ENCODE results near the gene SFMBT1. TPM values are rescaled to one million over a fixed set of nuclear protein-coding genes. Genes with fewer than 3 reads are reported as not detected.

The SFMBT1 gene
- total RNA-seq, 2 donors from 2014 or later = 6.9 to 17.6 TPM

DNA sequence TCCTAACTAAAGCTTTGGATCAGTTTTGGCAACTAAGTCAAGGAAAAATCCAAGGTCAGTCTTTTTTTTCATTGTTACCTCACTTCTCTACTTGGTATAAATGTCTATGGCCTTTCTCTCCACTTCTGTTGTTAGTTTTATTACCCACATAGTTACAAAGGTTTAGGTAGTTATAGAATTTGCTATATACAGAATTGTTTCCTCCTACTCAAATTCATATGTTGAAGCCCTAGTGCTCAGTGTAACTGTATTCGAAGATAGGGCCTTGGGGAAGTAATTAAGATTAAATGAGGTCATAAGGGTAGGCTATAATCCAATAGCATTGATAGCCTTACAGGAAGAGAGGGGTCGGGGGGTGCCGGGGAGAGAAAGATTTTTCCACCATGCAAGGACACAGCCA lies 128.8 kb downstream of the SFMBT1 start:
- H3K36me3 ChIP-seq (replicated peaks in 1 of 2; ENCODE audit: insufficient read depth in 1 of 2, low read depth in 2 of 2) = peaks cover 0 to 7% of the 10 kb centered on the region in 2 donors
- no peaks in the 10 kb centered on the region for H3K27me3 ChIP-seq
- no peak for DNase-seq
- TF ChIP-seq POLR2A (IDR thresholded peaks at IDR 0.05) = no peak
- TF ChIP-seq, protein P1, sequence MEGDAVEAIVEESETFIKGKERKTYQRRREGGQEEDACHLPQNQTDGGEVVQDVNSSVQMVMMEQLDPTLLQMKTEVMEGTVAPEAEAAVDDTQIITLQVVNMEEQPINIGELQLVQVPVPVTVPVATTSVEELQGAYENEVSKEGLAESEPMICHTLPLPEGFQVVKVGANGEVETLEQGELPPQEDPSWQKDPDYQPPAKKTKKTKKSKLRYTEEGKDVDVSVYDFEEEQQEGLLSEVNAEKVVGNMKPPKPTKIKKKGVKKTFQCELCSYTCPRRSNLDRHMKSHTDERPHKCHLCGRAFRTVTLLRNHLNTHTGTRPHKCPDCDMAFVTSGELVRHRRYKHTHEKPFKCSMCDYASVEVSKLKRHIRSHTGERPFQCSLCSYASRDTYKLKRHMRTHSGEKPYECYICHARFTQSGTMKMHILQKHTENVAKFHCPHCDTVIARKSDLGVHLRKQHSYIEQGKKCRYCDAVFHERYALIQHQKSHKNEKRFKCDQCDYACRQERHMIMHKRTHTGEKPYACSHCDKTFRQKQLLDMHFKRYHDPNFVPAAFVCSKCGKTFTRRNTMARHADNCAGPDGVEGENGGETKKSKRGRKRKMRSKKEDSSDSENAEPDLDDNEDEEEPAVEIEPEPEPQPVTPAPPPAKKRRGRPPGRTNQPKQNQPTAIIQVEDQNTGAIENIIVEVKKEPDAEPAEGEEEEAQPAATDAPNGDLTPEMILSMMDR (IDR thresholded peaks at IDR 0.05) = no peak
- no peak for ATAC-seq
- no peak overlapping the region for H3K27ac ChIP-seq
- WGBS, 2 donors = 31 to 39% methylated on average over 3 of the region's 3 CpGs
- intact Hi-C loops (cut with DNase I) = no loop called here
- H3K9me3 ChIP-seq = no peaks in the 10 kb centered on the region
- H3K4me1 ChIP-seq = peaks cover 17% of the 10 kb centered on the region
- H3K4me3 ChIP-seq = no peak overlapping the region

DNA sequence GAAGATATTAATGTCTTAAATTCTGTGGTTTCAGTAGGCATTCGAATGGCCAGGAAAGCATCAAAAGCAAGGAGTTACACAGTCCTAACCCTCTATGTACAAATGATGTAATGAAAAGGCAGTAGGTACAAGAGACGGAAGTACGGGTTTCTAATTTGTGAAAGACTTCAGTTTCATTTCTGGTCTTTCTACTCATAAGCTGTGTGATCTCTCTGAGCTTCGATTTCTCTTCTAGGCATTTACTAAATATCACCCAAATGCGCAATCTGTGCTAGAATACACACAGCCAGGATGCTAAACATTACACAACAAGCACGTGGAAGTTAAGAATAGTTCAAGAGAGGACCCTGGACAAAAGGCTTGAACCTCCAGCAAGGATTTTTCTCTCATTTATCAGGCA lies 130.6 kb downstream of the SFMBT1 start:
- Histone ChIP-seq H3K4me1 (peaks cover 33% of the 10 kb centered on the region), H3K27ac (no peak overlapping the region), H3K27me3 (no peaks in the 10 kb centered on the region), H3K36me3 (replicated peaks in 1 of 2; ENCODE audit: insufficient read depth in 1 of 2, low read depth in 2 of 2) (peaks cover 0 to 7% of the 10 kb centered on the region in 2 donors), H3K4me3 (no peak overlapping the region), H3K9me3 (no peaks in the 10 kb centered on the region)
- TF ChIP-seq, protein P1 (IDR thresholded peaks at IDR 0.05) = no peak
- no peak for TF ChIP-seq POLR2A (IDR thresholded peaks at IDR 0.05)
- 80 to 83% methylated on average over 6 of the region's 6 CpGs for WGBS, 2 donors
- ATAC-seq (no peak), DNase-seq (no peak)
- intact Hi-C loops (cut with DNase I) = no loop called here

DNA sequence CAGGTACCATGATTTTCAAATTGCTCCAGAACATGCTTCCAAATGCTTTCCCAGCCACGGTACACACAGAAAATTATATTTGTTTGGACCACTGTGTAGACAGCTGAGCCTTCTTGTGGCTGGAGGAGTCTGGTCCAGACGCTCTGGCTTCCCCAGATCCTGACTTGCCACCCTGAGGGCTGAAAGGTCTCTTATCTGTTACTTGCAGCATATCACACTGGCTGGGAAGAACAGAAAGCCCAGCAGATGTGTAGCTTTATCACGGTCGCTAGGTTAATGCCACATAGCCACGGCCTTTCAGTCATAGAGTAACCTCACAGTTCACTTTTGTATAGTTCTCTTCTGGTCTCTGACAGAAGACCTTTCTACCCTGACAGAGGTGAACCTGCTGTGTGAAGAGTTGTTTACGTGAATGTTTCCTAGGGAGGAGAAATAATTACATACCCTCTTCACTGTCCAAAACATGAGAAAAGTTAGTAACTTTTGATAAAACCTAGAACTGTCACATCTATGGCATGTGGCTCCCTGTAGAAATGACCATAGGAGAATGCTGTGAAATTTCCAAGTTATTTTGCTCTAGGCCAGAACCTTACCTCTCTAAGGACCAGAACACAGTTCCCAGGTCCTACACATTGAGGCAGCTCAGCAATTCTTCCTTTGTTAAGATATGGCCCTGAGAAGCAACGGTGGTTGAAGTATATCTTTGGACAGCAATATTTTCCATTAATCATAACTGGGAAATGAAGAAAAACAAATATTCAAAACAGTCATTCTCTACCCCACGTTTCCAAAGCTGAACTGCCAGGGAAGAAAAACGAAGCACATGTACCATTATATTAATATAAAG lies 132.8 kb downstream of the SFMBT1 start:
- peak; percentile 68 to 84 (median 79) for DNase-seq
- WGBS, 2 donors = 29 to 32% methylated on average over 9 of the region's 9 CpGs
- intact Hi-C loops (cut with DNase I) = no loop called here
- Histone ChIP-seq H3K4me1 (peaks cover 36% of the 10 kb centered on the region), H3K36me3 (replicated peaks in 1 of 2; ENCODE audit: insufficient read depth in 1 of 2, low read depth in 2 of 2) (peaks cover 0 to 2% of the 10 kb centered on the region in 2 donors), H3K27me3 (no peaks in the 10 kb centered on the region), H3K9me3 (no peaks in the 10 kb centered on the region), H3K27ac (peak overlapping the region; percentile 40 to 76 (median 66)), H3K4me3 (no peak overlapping the region)
- peak; percentile 93 for ATAC-seq
- TF ChIP-seq POLR2A (IDR thresholded peaks at IDR 0.05) = peak in 2 of 3 donors; percentile 9 to 11
- TF ChIP-seq, protein P1 (IDR thresholded peaks at IDR 0.05) = no peak

DNA sequence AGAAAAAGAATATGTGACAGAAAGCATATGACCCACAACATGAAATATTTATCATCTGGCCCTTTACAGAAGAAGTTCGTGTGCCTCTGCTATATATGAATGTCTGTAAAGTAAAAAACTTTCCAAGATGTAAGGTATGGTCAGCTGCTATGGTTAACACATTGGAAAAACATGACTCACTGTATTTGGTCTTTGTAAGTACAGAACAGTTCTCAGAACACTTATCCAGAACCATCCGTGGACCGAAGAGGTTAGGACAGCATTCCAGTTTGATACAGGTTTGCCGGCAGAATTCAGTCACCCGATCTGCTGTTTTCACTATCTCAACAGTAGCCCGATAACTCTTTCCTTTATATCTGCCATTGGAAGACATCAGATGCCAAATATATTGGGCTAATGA lies 135.1 kb downstream of the SFMBT1 start:
- intact Hi-C loops (cut with DNase I) = no loop called here
- Histone ChIP-seq H3K36me3 (replicated peaks in 1 of 2; ENCODE audit: insufficient read depth in 1 of 2, low read depth in 2 of 2) (no peaks in the 10 kb centered on the region), H3K4me3 (no peak overlapping the region), H3K4me1 (peaks cover 36% of the 10 kb centered on the region), H3K27ac (peak overlapping the region; percentile 7 to 71 (median 40)), H3K9me3 (no peaks in the 10 kb centered on the region), H3K27me3 (no peaks in the 10 kb centered on the region)
- DNase-seq (no peak), ATAC-seq (peak; percentile 19)
- TF ChIP-seq, protein P1 (IDR thresholded peaks at IDR 0.05) = no peak
- TF ChIP-seq POLR2A (IDR thresholded peaks at IDR 0.05) = no peak
- 33 to 43% methylated on average over 6 of the region's 6 CpGs for WGBS, 2 donors
